ENCODE results near the gene ACTR3C.

The ACTR3C gene

DNA sequence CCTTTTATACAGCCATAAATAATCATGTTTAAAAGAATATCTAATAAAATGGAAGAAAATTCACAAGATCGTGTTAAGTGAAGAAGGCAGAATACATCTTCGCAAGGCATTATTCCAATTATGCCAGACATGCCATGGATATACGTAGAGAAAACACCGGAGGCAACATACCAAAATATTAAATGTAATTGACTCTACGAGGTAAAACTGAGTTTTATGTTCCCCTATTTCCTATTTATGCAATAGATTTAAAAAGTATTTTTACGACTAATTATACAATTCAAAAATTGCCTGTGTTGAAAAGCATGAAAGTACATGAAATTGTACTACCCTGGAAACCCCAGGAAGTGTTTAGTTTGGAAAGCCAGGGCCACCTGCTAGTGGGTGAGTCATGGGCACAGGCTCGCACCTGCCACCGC is 44.3 kb upstream of the ACTR3C start:
- TF ChIP-seq, protein P1, sequence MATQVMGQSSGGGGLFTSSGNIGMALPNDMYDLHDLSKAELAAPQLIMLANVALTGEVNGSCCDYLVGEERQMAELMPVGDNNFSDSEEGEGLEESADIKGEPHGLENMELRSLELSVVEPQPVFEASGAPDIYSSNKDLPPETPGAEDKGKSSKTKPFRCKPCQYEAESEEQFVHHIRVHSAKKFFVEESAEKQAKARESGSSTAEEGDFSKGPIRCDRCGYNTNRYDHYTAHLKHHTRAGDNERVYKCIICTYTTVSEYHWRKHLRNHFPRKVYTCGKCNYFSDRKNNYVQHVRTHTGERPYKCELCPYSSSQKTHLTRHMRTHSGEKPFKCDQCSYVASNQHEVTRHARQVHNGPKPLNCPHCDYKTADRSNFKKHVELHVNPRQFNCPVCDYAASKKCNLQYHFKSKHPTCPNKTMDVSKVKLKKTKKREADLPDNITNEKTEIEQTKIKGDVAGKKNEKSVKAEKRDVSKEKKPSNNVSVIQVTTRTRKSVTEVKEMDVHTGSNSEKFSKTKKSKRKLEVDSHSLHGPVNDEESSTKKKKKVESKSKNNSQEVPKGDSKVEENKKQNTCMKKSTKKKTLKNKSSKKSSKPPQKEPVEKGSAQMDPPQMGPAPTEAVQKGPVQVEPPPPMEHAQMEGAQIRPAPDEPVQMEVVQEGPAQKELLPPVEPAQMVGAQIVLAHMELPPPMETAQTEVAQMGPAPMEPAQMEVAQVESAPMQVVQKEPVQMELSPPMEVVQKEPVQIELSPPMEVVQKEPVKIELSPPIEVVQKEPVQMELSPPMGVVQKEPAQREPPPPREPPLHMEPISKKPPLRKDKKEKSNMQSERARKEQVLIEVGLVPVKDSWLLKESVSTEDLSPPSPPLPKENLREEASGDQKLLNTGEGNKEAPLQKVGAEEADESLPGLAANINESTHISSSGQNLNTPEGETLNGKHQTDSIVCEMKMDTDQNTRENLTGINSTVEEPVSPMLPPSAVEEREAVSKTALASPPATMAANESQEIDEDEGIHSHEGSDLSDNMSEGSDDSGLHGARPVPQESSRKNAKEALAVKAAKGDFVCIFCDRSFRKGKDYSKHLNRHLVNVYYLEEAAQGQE (IDR thresholded peaks at IDR 0.05; ENCODE audit: insufficient read depth in 1 of 2, low read depth in 2 of 2, low read length in 2 of 2) = no peak
- TF ChIP-seq TAF1 (IDR thresholded peaks at IDR 0.05; ENCODE audit: borderline replicate concordance, insufficient read depth, low read length) (no peak), POLR2AphosphoS5 (IDR thresholded peaks at IDR 0.05; ENCODE audit: low read depth, low read length) (no peak)

DNA sequence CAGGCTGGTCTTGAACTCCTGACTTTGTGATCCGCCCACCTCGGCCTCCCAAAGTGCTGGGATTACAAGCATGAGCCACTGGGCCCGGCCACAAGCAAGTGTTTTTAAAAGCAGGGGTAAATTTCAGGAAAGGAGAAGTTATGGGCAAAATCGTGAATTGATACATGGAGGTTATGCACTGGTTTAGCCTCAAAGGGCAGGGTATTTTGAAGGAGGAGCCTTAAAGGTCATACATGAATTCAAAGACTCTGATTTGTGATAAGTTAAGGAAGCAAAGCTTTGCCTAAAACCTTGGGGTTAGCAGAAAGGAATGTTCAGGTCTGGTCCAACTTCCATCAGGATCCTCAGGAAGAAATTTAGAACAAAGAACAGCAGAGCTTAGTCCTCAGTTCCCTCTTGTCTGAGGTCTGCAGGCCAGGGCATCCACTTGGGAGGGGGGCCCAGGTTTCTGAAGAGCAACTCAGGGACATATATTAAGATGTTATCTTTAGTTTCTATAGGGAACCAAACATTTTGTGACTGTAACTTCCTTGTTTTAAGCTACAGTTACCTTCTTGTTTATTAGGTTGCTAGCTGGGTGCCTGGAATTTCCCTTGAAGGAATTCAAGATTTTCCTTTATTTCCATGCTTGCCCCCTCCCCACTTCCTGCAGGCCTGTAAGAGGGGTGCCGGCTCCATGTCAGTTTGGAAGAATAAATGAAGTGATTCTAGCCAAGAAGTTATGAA is 42.5 kb upstream of the ACTR3C start:
- no peak for TF ChIP-seq FOXP2 (optimal IDR thresholded peaks at IDR 0.05; ENCODE audit: borderline replicate concordance, extremely low read depth, extremely low read length, insufficient read depth)
- TF ChIP-seq POLR2AphosphoS5 (IDR thresholded peaks at IDR 0.05; ENCODE audit: low read depth, low read length) = no peak
- TF ChIP-seq, protein P1 (IDR thresholded peaks at IDR 0.05; ENCODE audit: insufficient read depth in 1 of 2, low read depth in 2 of 2, low read length in 2 of 2) = no peak
- no peak for TF ChIP-seq SIN3A (IDR thresholded peaks at IDR 0.05; ENCODE audit: borderline replicate concordance, insufficient read depth, low read length)
- no peak for TF ChIP-seq TAF1 (IDR thresholded peaks at IDR 0.05; ENCODE audit: borderline replicate concordance, insufficient read depth, low read length)

DNA sequence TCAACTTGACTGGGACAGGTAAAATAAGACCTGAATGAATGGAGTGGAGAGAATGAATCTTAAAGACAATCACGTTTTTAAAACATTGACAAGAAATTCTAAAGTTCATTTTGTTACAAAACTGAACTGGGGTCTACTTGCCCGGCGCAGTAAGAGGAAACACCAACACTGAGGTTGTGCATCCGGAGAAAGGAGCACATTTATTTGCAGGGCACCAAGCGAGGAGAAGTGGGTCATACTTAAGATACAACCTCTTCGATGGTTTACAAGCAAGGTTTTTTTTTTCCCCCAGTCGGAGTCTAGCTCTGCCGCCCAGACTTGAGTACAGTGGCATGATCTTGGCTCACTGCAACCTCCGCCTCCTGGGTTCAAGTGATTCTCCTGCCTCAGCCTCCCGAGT is 41.8 kb upstream of the ACTR3C start:
- no peak for TF ChIP-seq TAF1 (IDR thresholded peaks at IDR 0.05; ENCODE audit: borderline replicate concordance, insufficient read depth, low read length)
- TF ChIP-seq, protein P1 (IDR thresholded peaks at IDR 0.05; ENCODE audit: insufficient read depth in 1 of 2, low read depth in 2 of 2, low read length in 2 of 2) = no peak
- TF ChIP-seq POLR2AphosphoS5 (IDR thresholded peaks at IDR 0.05; ENCODE audit: low read depth, low read length) = no peak
- no peak for TF ChIP-seq FOXP2 (optimal IDR thresholded peaks at IDR 0.05; ENCODE audit: borderline replicate concordance, extremely low read depth, extremely low read length, insufficient read depth)
- no peak for TF ChIP-seq SIN3A (IDR thresholded peaks at IDR 0.05; ENCODE audit: borderline replicate concordance, insufficient read depth, low read length)

GRCh38 chr7:150363872-150364271 is 40.5 kb upstream of the ACTR3C start:
- TF ChIP-seq TAF1 (IDR thresholded peaks at IDR 0.05; ENCODE audit: borderline replicate concordance, insufficient read depth, low read length) (no peak), FOXP2 (optimal IDR thresholded peaks at IDR 0.05; ENCODE audit: borderline replicate concordance, extremely low read depth, extremely low read length, insufficient read depth) (no peak), SIN3A (IDR thresholded peaks at IDR 0.05; ENCODE audit: borderline replicate concordance, insufficient read depth, low read length) (no peak), POLR2AphosphoS5 (IDR thresholded peaks at IDR 0.05; ENCODE audit: low read depth, low read length) (no peak)
- TF ChIP-seq, protein P1 (IDR thresholded peaks at IDR 0.05; ENCODE audit: insufficient read depth in 1 of 2, low read depth in 2 of 2, low read length in 2 of 2) = no peak

Measured in PFSK-1 (cell line).